Left lung (tissue), 10 donors: ENCODE data around the gene PSMB7. TPM values are rescaled to one million over a fixed set of nuclear protein-coding genes. Genes with fewer than 3 reads are reported as not detected.
A peak's percentile ranks its signal among the peaks of the same experiment; 100 is the strongest.

Experiments used
- ATAC-seq: fragments of 200-7000 bp; cut with Tn5 transposase; one replicate; pipeline ENCODE4 v1.9.1; 2020; ENCODE audit warnings: moderate library complexity
- DNase-seq, 4 donors: peaks; one replicate each; pipeline ENCODE4 v3.0.0-alpha.2; 2013 to 2020
- H3K27ac ChIP-seq, 2 donors: fragments of 200-600 bp; sonication (generic) in 1 of 2; one replicate each; pipeline versions ENCODE4 v1.5.0 to v1.8.0; 2020 to 2021
- H3K27me3 ChIP-seq, 2 donors: fragments of 200-600 bp; sonication (generic) in 1 of 2; one replicate each; pipeline versions ENCODE4 v1.5.0 to v1.8.0; 2020 to 2021
- H3K36me3 ChIP-seq, 2 donors: fragments of 200-600 bp; sonication (generic) in 1 of 2; one replicate each; pipeline versions ENCODE4 v1.5.0 to v1.8.0; 2020 to 2021
- H3K4me1 ChIP-seq, 2 donors: fragments of 200-600 bp; one replicate each; pipeline ENCODE4 v1.8.0; 2021
- H3K4me3 ChIP-seq, 2 donors: fragments of 200-600 bp; sonication (generic) in 1 of 2; one replicate each; pipeline versions ENCODE4 v1.5.0 to v1.8.0; 2020 to 2021; ENCODE audit warnings: mild to moderate bottlenecking in 1 of 2
- H3K9me3 ChIP-seq, 2 donors: fragments of 200-600 bp; sonication (generic) in 1 of 2; one replicate each; pipeline versions ENCODE4 v1.5.0 to v1.8.0; 2020 to 2021
- CTCF ChIP-seq, 2 donors: fragments of 200-600 bp; sonication (generic) in 1 of 2; IDR thresholded peaks; one replicate each; pipeline versions ENCODE4 v1.5.0 to v1.8.0; 2021; ENCODE audit warnings: antibody characterized with exemption in 2 of 2
- intact Hi-C, 2 donors: fragments of 100-400 bp; cut with DNase I; formaldehyde crosslinking; loops; one replicate each; pipeline versions ENCODE4 v1.11.2 to v1.14.2; 2022
- polyA plus RNA-seq, 6 donors: library from polyadenylated mRNA; unstranded; fragments of 120-200 nt; gene quantifications; one replicate each; pipeline ENCODE4 v1.2.1, GENCODE V29; 2013; ENCODE audit not compliant: insufficient read length in 6 of 6
- total RNA-seq, 2 donors: library from RNA; stranded (reverse); fragmentation: NEBNext Ultra II Directional; extraction: Animal tissue kit (Norgen Biotek cat#: 25700); gene quantifications; one replicate each; pipeline ENCODE4 v1.2.1, GENCODE V29; 2021
- donor health status: DM: no; HTN: yes; CAD: no.
- donor health status: DM: no; HTN: no; CAD: no.

PSMB7 gene
- total and polyA plus RNA-seq, 8 donors = 86.3 to 220 (median 203) TPM

DNA sequence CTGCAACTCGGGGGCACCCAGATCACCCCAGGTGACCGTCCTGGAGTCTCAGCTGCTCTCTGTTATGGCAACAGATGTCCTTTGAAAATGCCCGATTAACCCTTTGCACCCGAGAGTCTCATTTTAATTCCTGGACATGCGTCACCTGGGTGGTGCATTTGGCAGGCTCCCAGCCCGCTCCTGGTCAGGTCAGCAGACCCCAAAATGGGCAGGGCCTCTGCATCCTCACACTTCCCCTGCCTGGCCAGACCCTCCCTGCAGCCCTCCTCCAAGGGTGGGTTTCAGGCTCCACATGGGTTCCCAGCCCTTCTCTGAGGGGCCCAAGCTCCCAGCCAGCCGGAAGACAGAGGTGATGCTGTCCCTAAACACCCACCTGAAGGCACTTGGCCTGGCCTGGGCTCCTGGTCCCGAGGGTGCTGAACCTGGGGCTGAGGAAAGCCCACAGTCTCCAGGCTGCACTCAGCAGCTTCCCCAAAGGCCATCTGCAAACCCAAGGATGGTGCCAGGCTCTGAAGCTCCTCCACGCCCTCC lies 69.4 kb downstream of the PSMB7 start:
- intact Hi-C loops = no loop called here

GRCh38 chr9:124345063-124345462 lies 70.2 kb downstream of the PSMB7 start:
- Histone ChIP-seq H3K4me1 (peaks cover 3 to 12% of the 10 kb centered on the region in 2 donors), H3K4me3 (no peak overlapping the region), H3K36me3 (peaks cover 0 to 97% of the 10 kb centered on the region in 2 donors), H3K27ac (no peak overlapping the region), H3K9me3 (no peaks in the 10 kb centered on the region), H3K27me3 (no peaks in the 10 kb centered on the region)
- intact Hi-C loops = no loop called here
- ATAC-seq (no peak), DNase-seq (peak in 1 of 4 donors; percentile 60)
- no peak for TF ChIP-seq CTCF (IDR thresholded peaks at IDR 0.05)

More for the DNA sequence above, 69.4 kb downstream of the PSMB7 start:
- ATAC-seq (no peak), DNase-seq (peak in 1 of 4 donors; percentile 41)
- TF ChIP-seq CTCF (IDR thresholded peaks at IDR 0.05) = no peak
- H3K27ac ChIP-seq = no peak overlapping the region
- H3K9me3 ChIP-seq = no peaks in the 10 kb centered on the region
- H3K27me3 ChIP-seq = no peaks in the 10 kb centered on the region
- H3K4me1 ChIP-seq = peaks cover 3 to 12% of the 10 kb centered on the region in 2 donors
- H3K4me3 ChIP-seq = no peak overlapping the region
- peaks cover 0 to 97% of the 10 kb centered on the region in 2 donors for H3K36me3 ChIP-seq

GRCh38 chr9:124344291-124345050 lies 70.8 kb downstream of the PSMB7 start:
- ATAC-seq (no peak), DNase-seq (peak in 1 of 4 donors; percentile 73)
- Histone ChIP-seq H3K27me3 (no peaks in the 10 kb centered on the region), H3K36me3 (peaks cover 0 to 97% of the 10 kb centered on the region in 2 donors), H3K4me3 (no peak overlapping the region), H3K9me3 (no peaks in the 10 kb centered on the region), H3K4me1 (peaks cover 3 to 12% of the 10 kb centered on the region in 2 donors), H3K27ac (no peak overlapping the region)
- intact Hi-C loops = no loop called here
- TF ChIP-seq CTCF (IDR thresholded peaks at IDR 0.05) = no peak

DNA sequence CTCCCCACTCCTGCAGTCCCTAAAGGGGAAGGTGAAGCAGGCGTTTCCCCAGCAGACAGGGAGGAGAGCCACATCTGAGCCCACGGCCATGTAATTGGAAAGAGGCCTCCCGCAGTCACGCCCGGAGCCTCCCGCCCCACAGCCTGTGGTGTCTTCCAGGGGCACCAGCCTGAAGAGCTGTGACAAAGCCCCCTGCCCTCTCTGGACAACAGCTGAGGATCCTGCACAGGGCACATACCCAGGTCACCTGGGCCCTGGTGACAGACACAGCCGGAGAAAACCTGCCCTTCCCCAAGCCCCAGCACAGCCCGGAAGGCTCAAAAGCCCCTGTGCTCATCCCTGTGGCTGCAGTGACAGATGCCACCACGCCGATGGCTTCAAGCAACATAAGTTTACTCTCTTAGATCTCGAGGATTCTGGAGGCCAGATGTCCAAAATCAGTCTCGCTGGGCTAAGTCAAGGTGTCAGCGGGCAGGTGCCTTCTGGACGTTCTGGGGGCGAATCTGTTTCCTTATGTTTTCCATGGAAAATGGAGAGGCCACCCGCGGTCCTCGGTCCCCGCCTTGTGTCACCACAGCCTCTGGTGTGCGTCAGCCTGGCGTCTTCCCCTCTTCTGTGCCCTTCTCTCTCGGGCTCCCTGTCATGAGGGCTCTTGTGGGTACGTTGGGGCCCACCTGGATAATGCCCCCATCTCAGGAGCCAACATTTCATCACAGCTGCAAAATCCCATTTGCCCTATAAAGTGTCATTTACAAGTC lies 71.5 kb downstream of the PSMB7 start:
- DNase-seq (peak in 1 of 4 donors; percentile 61), ATAC-seq (no peak)
- no peak for TF ChIP-seq CTCF (IDR thresholded peaks at IDR 0.05)
- H3K4me3 ChIP-seq = no peak overlapping the region
- H3K27me3 ChIP-seq = no peaks in the 10 kb centered on the region
- intact Hi-C loops = no loop called here
- H3K36me3 ChIP-seq = peaks cover 0 to 96% of the 10 kb centered on the region in 2 donors
- H3K4me1 ChIP-seq = peaks cover 3 to 12% of the 10 kb centered on the region in 2 donors
- H3K9me3 ChIP-seq = no peaks in the 10 kb centered on the region
- H3K27ac ChIP-seq = peak overlapping the region in 1 of 2 donors; percentile 39
